ENCODE data around the gene LRFN4.

LRFN4 gene

GRCh38 chr11:66879999-66880398, 23.1 kb downstream of the LRFN4 start:
- no peak for DNase-seq (ENCODE audit: low read depth)
- in situ Hi-C loops (cut with HindIII; ENCODE audit: low sequenced_read_pairs): loop anchor here (10.0 kb wide), 1 partner anchor 175 kb away; no protein-coding TSS in a partner anchor
- TF ChIP-seq, protein P1, sequence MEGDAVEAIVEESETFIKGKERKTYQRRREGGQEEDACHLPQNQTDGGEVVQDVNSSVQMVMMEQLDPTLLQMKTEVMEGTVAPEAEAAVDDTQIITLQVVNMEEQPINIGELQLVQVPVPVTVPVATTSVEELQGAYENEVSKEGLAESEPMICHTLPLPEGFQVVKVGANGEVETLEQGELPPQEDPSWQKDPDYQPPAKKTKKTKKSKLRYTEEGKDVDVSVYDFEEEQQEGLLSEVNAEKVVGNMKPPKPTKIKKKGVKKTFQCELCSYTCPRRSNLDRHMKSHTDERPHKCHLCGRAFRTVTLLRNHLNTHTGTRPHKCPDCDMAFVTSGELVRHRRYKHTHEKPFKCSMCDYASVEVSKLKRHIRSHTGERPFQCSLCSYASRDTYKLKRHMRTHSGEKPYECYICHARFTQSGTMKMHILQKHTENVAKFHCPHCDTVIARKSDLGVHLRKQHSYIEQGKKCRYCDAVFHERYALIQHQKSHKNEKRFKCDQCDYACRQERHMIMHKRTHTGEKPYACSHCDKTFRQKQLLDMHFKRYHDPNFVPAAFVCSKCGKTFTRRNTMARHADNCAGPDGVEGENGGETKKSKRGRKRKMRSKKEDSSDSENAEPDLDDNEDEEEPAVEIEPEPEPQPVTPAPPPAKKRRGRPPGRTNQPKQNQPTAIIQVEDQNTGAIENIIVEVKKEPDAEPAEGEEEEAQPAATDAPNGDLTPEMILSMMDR (IDR thresholded peaks at IDR 0.05; ENCODE audit: low read depth, low read length, missing control alignments): no peak
- H3K4me3 ChIP-seq (ENCODE audit: low read depth, low read length): no peak overlapping the region

DNA sequence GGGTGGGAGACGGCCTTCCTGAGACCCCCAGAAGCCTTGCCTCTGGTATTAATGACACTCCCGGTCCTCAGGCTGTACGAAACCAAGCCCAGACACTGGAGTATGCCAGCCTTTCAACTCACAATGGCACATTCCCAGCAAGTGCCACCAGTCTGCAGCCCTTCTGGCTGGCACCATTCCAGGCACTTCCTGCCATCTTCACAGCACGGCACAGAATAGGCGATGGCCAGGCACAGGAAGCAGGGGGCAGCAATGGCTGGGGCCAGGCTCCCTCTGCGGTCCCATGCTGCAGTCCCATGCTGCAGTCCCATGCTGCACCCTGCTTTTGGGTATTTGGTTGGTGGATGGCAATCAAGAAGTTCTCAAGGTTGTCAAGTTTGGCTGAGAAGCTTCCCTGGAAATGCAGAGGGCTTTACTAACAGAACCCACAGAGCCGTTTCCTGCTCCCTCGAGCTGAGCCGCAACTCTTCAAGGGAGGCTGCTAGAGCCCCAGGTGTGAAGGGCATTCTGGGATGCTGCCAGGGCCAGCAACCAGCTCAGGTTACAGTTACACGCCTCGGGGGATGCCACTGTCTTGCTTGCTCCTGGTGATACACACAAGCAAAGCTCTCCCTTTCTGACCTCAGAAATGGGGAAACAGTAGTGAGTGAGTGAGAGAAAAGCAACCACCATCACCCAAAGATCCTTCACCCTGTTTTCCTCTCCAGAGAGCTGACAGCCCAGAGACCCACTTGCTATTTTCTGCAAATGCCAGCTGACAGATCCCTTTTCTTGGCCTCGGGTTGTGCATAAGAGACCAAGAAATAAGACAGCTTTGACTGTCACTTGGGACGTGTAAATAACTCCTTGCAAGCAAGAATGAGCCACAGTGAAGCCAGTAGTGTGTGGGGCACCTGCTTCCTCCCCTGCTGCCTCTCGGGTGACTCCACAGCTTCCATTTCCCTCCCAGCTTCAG, 23.9 kb downstream of the LRFN4 start:
- no peak for DNase-seq (ENCODE audit: low read depth)
- in situ Hi-C loops (cut with HindIII; ENCODE audit: low sequenced_read_pairs): loop anchor here (10.0 kb wide), 1 partner anchor 176 kb away; no protein-coding TSS in a partner anchor
- TF ChIP-seq, protein P1 (IDR thresholded peaks at IDR 0.05; ENCODE audit: low read depth, low read length, missing control alignments): no peak
- no peak overlapping the region for H3K4me3 ChIP-seq (ENCODE audit: low read depth, low read length)

- no peak for DNase-seq (ENCODE audit: low read depth)
- H3K4me3 ChIP-seq (ENCODE audit: low read depth, low read length): no peak overlapping the region
- in situ Hi-C loops (cut with HindIII; ENCODE audit: low sequenced_read_pairs): loop anchor here (10.0 kb wide), 1 partner anchor 177 kb away; no protein-coding TSS in a partner anchor
- TF ChIP-seq, protein P1 (IDR thresholded peaks at IDR 0.05; ENCODE audit: low read depth, low read length, missing control alignments): no peak
Measured at GRCh38 chr11:66881451-66881835, 24.6 kb downstream of the LRFN4 start.

- TF ChIP-seq, protein P1 (IDR thresholded peaks at IDR 0.05; ENCODE audit: low read depth, low read length, missing control alignments): no peak
- DNase-seq (ENCODE audit: low read depth): no peak
- in situ Hi-C loops (cut with HindIII; ENCODE audit: low sequenced_read_pairs): loop anchor here (10.0 kb wide), 1 partner anchor 177 kb away; no protein-coding TSS in a partner anchor
- H3K4me3 ChIP-seq (ENCODE audit: low read depth, low read length): no peak overlapping the region
Measured at GRCh38 chr11:66881927-66882452, 25.1 kb downstream of the LRFN4 start.

DNA sequence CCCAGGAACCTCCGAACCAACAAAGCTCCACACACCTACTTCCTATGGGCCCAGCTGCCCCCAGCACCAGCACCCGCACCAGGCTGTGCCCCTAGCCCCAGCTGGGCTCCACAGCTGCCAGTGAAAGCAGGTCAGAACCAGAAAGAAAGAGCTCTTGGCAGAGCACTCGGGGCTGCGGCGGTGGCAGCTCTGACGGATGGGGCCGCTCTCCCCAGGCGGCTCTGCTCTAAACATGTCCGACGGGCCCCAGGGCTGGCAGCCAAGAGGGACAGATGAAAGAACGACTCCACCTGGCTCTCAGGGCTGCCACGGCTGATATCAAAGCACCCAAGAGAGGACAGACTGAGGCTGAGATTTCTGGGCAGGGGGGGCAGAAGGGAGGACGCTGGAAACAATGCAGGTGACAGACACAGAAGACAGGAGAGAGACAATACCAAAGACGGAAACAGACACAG, 25.7 kb downstream of the LRFN4 start:
- DNase-seq (ENCODE audit: low read depth): no peak
- in situ Hi-C loops (cut with HindIII; ENCODE audit: low sequenced_read_pairs): loop anchor here (10.0 kb wide), 1 partner anchor 178 kb away; no protein-coding TSS in a partner anchor
- H3K4me3 ChIP-seq (ENCODE audit: low read depth, low read length): no peak overlapping the region
- TF ChIP-seq, protein P1 (IDR thresholded peaks at IDR 0.05; ENCODE audit: low read depth, low read length, missing control alignments): no peak
